ENCODE data around the gene EXTL2. TPM values are rescaled to one million over a fixed set of nuclear protein-coding genes. Genes with fewer than 3 reads are reported as not detected.
"Not testable (repeated sequence)": the region's sequence is repeated elsewhere in the genome, so short reads cannot be mapped to it uniquely, and the experiment has no call there.

Gene EXTL2
- total RNA-seq, 1 experiment from 2014 or later = 7.2 TPM

- no peak for DNase-seq
- CTCF ChIA-PET = no interaction called here
- no peaks in the 10 kb centered on the region for H3K27me3 ChIP-seq (replicated peaks; ENCODE audit: control insufficient read depth, insufficient read depth, low read length)
- TF ChIP-seq CTCF (IDR thresholded peaks at IDR 0.05; ENCODE audit: insufficient read depth in 1 of 2, low read depth in 1 of 2, low read length in 1 of 2, severe bottlenecking in 1 of 2, unreplicated experiment in 1 of 2) = no peak
- H3K36me3 Mint-ChIP-seq (ENCODE audit: insufficient read depth, unreplicated experiment) = no peaks in the 10 kb centered on the region
- H3K27me3 Mint-ChIP-seq (ENCODE audit: insufficient read depth, unreplicated experiment) = no peaks in the 10 kb centered on the region
- H3K4me1 Mint-ChIP-seq (ENCODE audit: low read depth, unreplicated experiment) = no peaks in the 10 kb centered on the region
- no peak overlapping the region for H3K4me3 ChIP-seq (ENCODE audit: low read depth, low read length)
- BruUV-seq (replicated peaks) = no TSS peak
- H3K9me3 Mint-ChIP-seq (ENCODE audit: unreplicated experiment) = no peaks in the 10 kb centered on the region
- H3K36me3 ChIP-seq (ENCODE audit: control insufficient read depth, insufficient read depth, low read length) = no peaks in the 10 kb centered on the region
- no peak overlapping the region for H3K27ac Mint-ChIP-seq (ENCODE audit: unreplicated experiment)
- POLR2A ChIA-PET = no interaction called here
- H3K4me1 ChIP-seq = no peaks in the 10 kb centered on the region
- intact Hi-C loops (cut with micrococcal nuclease; ENCODE audit: unreplicated experiment) = no loop called here
- H3K4me3 Mint-ChIP-seq (ENCODE audit: unreplicated experiment) = no peak overlapping the region
- no peaks in the 10 kb centered on the region; the same call in 1 of the 2 replicates for H3K9me3 ChIP-seq
Observed at GRCh38 chr1:100892554-100892953, 2.1 kb downstream of the EXTL2 start.

- no peak overlapping the region for H3K4me3 ChIP-seq (ENCODE audit: low read depth, low read length)
- Mint-ChIP-seq H3K4me1 (ENCODE audit: low read depth, unreplicated experiment) (no peaks in the 10 kb centered on the region), H3K36me3 (ENCODE audit: insufficient read depth, unreplicated experiment) (no peaks in the 10 kb centered on the region), H3K27ac (ENCODE audit: unreplicated experiment) (no peak overlapping the region), H3K4me3 (ENCODE audit: unreplicated experiment) (no peak overlapping the region), H3K9me3 (ENCODE audit: unreplicated experiment) (no peaks in the 10 kb centered on the region), H3K27me3 (ENCODE audit: insufficient read depth, unreplicated experiment) (no peaks in the 10 kb centered on the region)
- TF ChIP-seq CTCF (IDR thresholded peaks at IDR 0.05; ENCODE audit: insufficient read depth in 1 of 2, low read depth in 1 of 2, low read length in 1 of 2, severe bottlenecking in 1 of 2, unreplicated experiment in 1 of 2) = no peak
- no peaks in the 10 kb centered on the region; the same call in 1 of the 2 replicates for H3K9me3 ChIP-seq
- no TSS peak for BruUV-seq (replicated peaks)
- ChIA-PET POLR2A (no interaction called here), CTCF (no interaction called here)
- intact Hi-C loops (cut with micrococcal nuclease; ENCODE audit: unreplicated experiment) = no loop called here
- H3K36me3 ChIP-seq (ENCODE audit: control insufficient read depth, insufficient read depth, low read length) = no peaks in the 10 kb centered on the region
- DNase-seq = no peak
- H3K4me1 ChIP-seq = no peaks in the 10 kb centered on the region
- H3K27me3 ChIP-seq (replicated peaks; ENCODE audit: control insufficient read depth, insufficient read depth, low read length) = no peaks in the 10 kb centered on the region
Observed at GRCh38 chr1:100891380-100891779, 3.3 kb downstream of the EXTL2 start.

- H3K27me3 ChIP-seq (replicated peaks; ENCODE audit: control insufficient read depth, insufficient read depth, low read length); H3K36me3 ChIP-seq (ENCODE audit: control insufficient read depth, insufficient read depth, low read length); H3K4me1 Mint-ChIP-seq (ENCODE audit: low read depth, unreplicated experiment); H3K4me1 ChIP-seq; POLR2A ChIA-PET; H3K4me3 Mint-ChIP-seq (ENCODE audit: unreplicated experiment); CTCF ChIA-PET; H3K9me3 Mint-ChIP-seq (ENCODE audit: unreplicated experiment); intact Hi-C loops (cut with micrococcal nuclease; ENCODE audit: unreplicated experiment); H3K4me3 ChIP-seq (ENCODE audit: low read depth, low read length); H3K27me3 Mint-ChIP-seq (ENCODE audit: insufficient read depth, unreplicated experiment); DNase-seq; H3K36me3 Mint-ChIP-seq (ENCODE audit: insufficient read depth, unreplicated experiment); H3K9me3 ChIP-seq; H3K27ac Mint-ChIP-seq (ENCODE audit: unreplicated experiment); BruUV-seq (replicated peaks): not testable (repeated sequence)
Observed at GRCh38 chr1:100889869-100890482, 4.7 kb downstream of the EXTL2 start.

- H3K4me3 Mint-ChIP-seq (ENCODE audit: unreplicated experiment); H3K27ac Mint-ChIP-seq (ENCODE audit: unreplicated experiment); H3K4me1 ChIP-seq; POLR2A ChIA-PET; H3K36me3 Mint-ChIP-seq (ENCODE audit: insufficient read depth, unreplicated experiment); intact Hi-C loops (cut with micrococcal nuclease; ENCODE audit: unreplicated experiment); BruUV-seq (replicated peaks); DNase-seq; H3K9me3 ChIP-seq; H3K27me3 ChIP-seq (replicated peaks; ENCODE audit: control insufficient read depth, insufficient read depth, low read length); H3K36me3 ChIP-seq (ENCODE audit: control insufficient read depth, insufficient read depth, low read length); H3K27me3 Mint-ChIP-seq (ENCODE audit: insufficient read depth, unreplicated experiment); H3K4me1 Mint-ChIP-seq (ENCODE audit: low read depth, unreplicated experiment); H3K9me3 Mint-ChIP-seq (ENCODE audit: unreplicated experiment); H3K4me3 ChIP-seq (ENCODE audit: low read depth, low read length); CTCF ChIA-PET: not testable (repeated sequence)
Observed at GRCh38 chr1:100889007-100889406, 5.6 kb downstream of the EXTL2 start.
